IMR-90 (cell line): ENCODE measurements around the gene HDHD2.

Experiments
- BHLHE40 ChIP-seq: fragments of 150-350 bp; IDR thresholded peaks from 2 replicates; pipeline ENCODE4 v1.6.1; 2016; ENCODE audit warnings: mild to moderate bottlenecking, low read depth, low read length
- CEBPB ChIP-seq: IDR thresholded peaks from 2 replicates; pipeline ENCODE4 v1.6.1; 2012; ENCODE audit warnings: low read depth, low read length, improper control_type of control experiment
- CHD1 ChIP-seq: IDR thresholded peaks from 2 replicates; pipeline ENCODE4 v1.6.1; 2012; ENCODE audit warnings: low read depth, low read length, improper control_type of control experiment
- CTCF ChIP-seq: conservative IDR thresholded peaks from 2 replicates; pipeline ENCODE4 v1.5.1; 2012; ENCODE audit warnings: mild to moderate bottlenecking, low read depth, low read length, improper control_type of control experiment
- ELK1 ChIP-seq: fragments of 150-350 bp; IDR thresholded peaks from 2 replicates; pipeline ENCODE4 v1.6.1; 2016; ENCODE audit warnings: low read depth, mild to moderate bottlenecking, low read length, moderate library complexity, borderline replicate concordance
- FOS ChIP-seq: fragments of 150-350 bp; IDR thresholded peaks from 2 replicates; pipeline ENCODE4 v1.6.1; 2016; ENCODE audit warnings: low read depth, low read length
- MAFK ChIP-seq: IDR thresholded peaks from 2 replicates; pipeline ENCODE4 v1.6.1; 2012; ENCODE audit warnings: low read depth, low read length, improper control_type of control experiment
- MAZ ChIP-seq: IDR thresholded peaks from 2 replicates; pipeline ENCODE4 v1.6.1; 2012; ENCODE audit warnings: low read depth, mild to moderate bottlenecking, low read length, improper control_type of control experiment, moderate library complexity, borderline replicate concordance
- MXI1 ChIP-seq: IDR thresholded peaks from 2 replicates; pipeline ENCODE4 v1.6.1; 2012; ENCODE audit warnings: low read depth, mild to moderate bottlenecking, low read length, moderate library complexity, borderline replicate concordance
- POLR2A ChIP-seq: IDR thresholded peaks from 2 replicates; pipeline ENCODE4 v1.6.1; 2012; ENCODE audit warnings: mild to moderate bottlenecking, low read depth, low read length
- RAD21 ChIP-seq: IDR thresholded peaks from 2 replicates; pipeline ENCODE4 v1.6.1; 2012; ENCODE audit warnings: low read length, improper control_type of control experiment
- RCOR1 ChIP-seq: IDR thresholded peaks from 2 replicates; pipeline ENCODE4 v1.6.1; 2012; ENCODE audit warnings: mild to moderate bottlenecking, low read length, improper control_type of control experiment; ENCODE audit not compliant: insufficient replicate concordance
- RFX5 ChIP-seq: IDR thresholded peaks from 2 replicates; pipeline ENCODE4 v1.8.0; 2012; ENCODE audit warnings: low read depth, mild to moderate bottlenecking, low read length, moderate library complexity
- SMC3 ChIP-seq: fragments of 150-350 bp; IDR thresholded peaks from 2 replicates; pipeline ENCODE4 v1.6.1; 2016; ENCODE audit warnings: low read depth, mild to moderate bottlenecking, antibody characterized with exemption, low read length, moderate library complexity

- TF ChIP-seq CTCF = no peak
- TF ChIP-seq POLR2A = no peak
- TF ChIP-seq CEBPB = no peak
- TF ChIP-seq MAZ = no peak
- no peak for TF ChIP-seq MXI1
- TF ChIP-seq BHLHE40 = no peak
- no peak for TF ChIP-seq CHD1
- no peak for TF ChIP-seq MAFK
- no peak for TF ChIP-seq RAD21
- no peak for TF ChIP-seq ELK1
- TF ChIP-seq SMC3 = no peak
- TF ChIP-seq RCOR1 = no peak
- no peak for TF ChIP-seq RFX5
- no peak for TF ChIP-seq FOS
Observed at GRCh38 chr18:47063096-47063495, 87.2 kb downstream of the HDHD2 start.
